ENCODE results near the gene PARP16.

The PARP16 gene

GRCh38 chr15:65210770-65211481, 75.8 kb downstream of the PARP16 start, which contains the start of gene CILP:
TSS of gene CILP (minus strand) at chr15:65211473. CDS start at chr15:65209755, 1,718 bp downstream.
- no peaks in the 10 kb centered on the region for H3K4me1 ChIP-seq (ENCODE audit: insufficient read depth, low read length, poor library complexity, severe bottlenecking)
- H3K79me2 ChIP-seq (ENCODE audit: insufficient read depth, low read length): no peaks in the 10 kb centered on the region
- 0 out of 2 replicates have a peak within 1 kb of the TSS, but pooled peaks have one; percentile 13 for H2AFZ ChIP-seq (ENCODE audit: low read length)
- no peak within 1 kb of the TSS for H3K4me2 ChIP-seq (ENCODE audit: low read depth, low read length, poor library complexity, severe bottlenecking)
- H3K27me3 ChIP-seq (ENCODE audit: insufficient read depth, low read length, poor library complexity, severe bottlenecking): no peaks in the 10 kb centered on the region
- H3F3A ChIP-seq (ENCODE audit: low read depth): no peaks in the 10 kb centered on the region
- no peaks in the 10 kb centered on the region for H3K9me2 ChIP-seq (replicated peaks; ENCODE audit: low read depth, low read length)
- no peak within 1 kb of the TSS for H3K9ac ChIP-seq (ENCODE audit: low read depth, low read length, poor library complexity, severe bottlenecking)
- no peaks in the 10 kb centered on the region for H4K20me1 ChIP-seq (ENCODE audit: insufficient read depth, low read length, poor library complexity, severe bottlenecking)
- H3K36me3 ChIP-seq (ENCODE audit: insufficient read depth, low read length): no peaks in the 10 kb centered on the region
- H3K9me3 ChIP-seq (ENCODE audit: insufficient read depth, low read depth, low read length): no peaks in the 10 kb centered on the region
- no peak within 1 kb of the TSS for H3K4me3 ChIP-seq (ENCODE audit: low read length, poor library complexity, severe bottlenecking)
- TF ChIP-seq EZH2phosphoT487 (IDR thresholded peaks at IDR 0.05; ENCODE audit: borderline replicate concordance): no peak
- no peak for TF ChIP-seq CTCF (conservative IDR thresholded peaks at IDR 0.05; ENCODE audit: low read length)

GRCh38 chr15:65209701-65210643, 76.7 kb downstream of the PARP16 start:
- Histone ChIP-seq H3F3A (ENCODE audit: low read depth) (no peaks in the 10 kb centered on the region), H2AFZ (ENCODE audit: low read length) (no peak overlapping the region), H3K9me2 (replicated peaks; ENCODE audit: low read depth, low read length) (no peaks in the 10 kb centered on the region), H3K79me2 (ENCODE audit: insufficient read depth, low read length) (no peaks in the 10 kb centered on the region), H3K27me3 (ENCODE audit: insufficient read depth, low read length, poor library complexity, severe bottlenecking) (no peaks in the 10 kb centered on the region), H3K9me3 (ENCODE audit: insufficient read depth, low read depth, low read length) (no peaks in the 10 kb centered on the region), H3K4me3 (ENCODE audit: low read length, poor library complexity, severe bottlenecking) (no peak overlapping the region), H3K9ac (ENCODE audit: low read depth, low read length, poor library complexity, severe bottlenecking) (no peak overlapping the region), H3K4me2 (ENCODE audit: low read depth, low read length, poor library complexity, severe bottlenecking) (no peak overlapping the region), H4K20me1 (ENCODE audit: insufficient read depth, low read length, poor library complexity, severe bottlenecking) (no peaks in the 10 kb centered on the region), H3K4me1 (ENCODE audit: insufficient read depth, low read length, poor library complexity, severe bottlenecking) (no peaks in the 10 kb centered on the region), H3K36me3 (ENCODE audit: insufficient read depth, low read length) (no peaks in the 10 kb centered on the region)
- TF ChIP-seq CTCF (conservative IDR thresholded peaks at IDR 0.05; ENCODE audit: low read length) (no peak), EZH2phosphoT487 (IDR thresholded peaks at IDR 0.05; ENCODE audit: borderline replicate concordance) (no peak)

- Histone ChIP-seq H3K9ac (ENCODE audit: low read depth, low read length, poor library complexity, severe bottlenecking) (no peak overlapping the region), H3K4me1 (ENCODE audit: insufficient read depth, low read length, poor library complexity, severe bottlenecking) (no peaks in the 10 kb centered on the region), H3F3A (ENCODE audit: low read depth) (no peaks in the 10 kb centered on the region), H3K79me2 (ENCODE audit: insufficient read depth, low read length) (no peaks in the 10 kb centered on the region), H3K9me2 (replicated peaks; ENCODE audit: low read depth, low read length) (no peaks in the 10 kb centered on the region), H3K9me3 (ENCODE audit: insufficient read depth, low read depth, low read length) (no peaks in the 10 kb centered on the region), H3K4me2 (ENCODE audit: low read depth, low read length, poor library complexity, severe bottlenecking) (no peak overlapping the region), H4K20me1 (ENCODE audit: insufficient read depth, low read length, poor library complexity, severe bottlenecking) (no peaks in the 10 kb centered on the region), H2AFZ (ENCODE audit: low read length) (no peak overlapping the region), H3K27me3 (ENCODE audit: insufficient read depth, low read length, poor library complexity, severe bottlenecking) (no peaks in the 10 kb centered on the region), H3K4me3 (ENCODE audit: low read length, poor library complexity, severe bottlenecking) (no peak overlapping the region), H3K36me3 (ENCODE audit: insufficient read depth, low read length) (no peaks in the 10 kb centered on the region)
- TF ChIP-seq CTCF (conservative IDR thresholded peaks at IDR 0.05; ENCODE audit: low read length): no peak
- no peak for TF ChIP-seq EZH2phosphoT487 (IDR thresholded peaks at IDR 0.05; ENCODE audit: borderline replicate concordance)
Measured at GRCh38 chr15:65208647-65209046, 78.0 kb downstream of the PARP16 start.

Measured in Loucy (cell line).